OCI-LY1 (cell line): ENCODE measurements around the gene TRUB2.

ENCODE experiments used
- EZH2 ChIP-seq: fragments of 200-600 bp; sonication (generic), shearing (Covaris generic); IDR thresholded peaks from 2 replicates; pipeline ENCODE4 v1.8.0; 2017; ENCODE audit warnings: borderline replicate concordance, mixed run types, mild to moderate bottlenecking, antibody characterized with exemption, low read length, moderate library complexity, mixed read lengths
- TF ChIP-seq, protein P1 (sequence below): fragments of 200-600 bp; sonication (generic), shearing (Covaris generic); IDR thresholded peaks from 2 replicates; pipeline ENCODE4 v1.5.1; 2017; ENCODE audit warnings: mild to moderate bottlenecking, antibody characterized with exemption, low read length, moderate library complexity, mixed read lengths

DNA sequence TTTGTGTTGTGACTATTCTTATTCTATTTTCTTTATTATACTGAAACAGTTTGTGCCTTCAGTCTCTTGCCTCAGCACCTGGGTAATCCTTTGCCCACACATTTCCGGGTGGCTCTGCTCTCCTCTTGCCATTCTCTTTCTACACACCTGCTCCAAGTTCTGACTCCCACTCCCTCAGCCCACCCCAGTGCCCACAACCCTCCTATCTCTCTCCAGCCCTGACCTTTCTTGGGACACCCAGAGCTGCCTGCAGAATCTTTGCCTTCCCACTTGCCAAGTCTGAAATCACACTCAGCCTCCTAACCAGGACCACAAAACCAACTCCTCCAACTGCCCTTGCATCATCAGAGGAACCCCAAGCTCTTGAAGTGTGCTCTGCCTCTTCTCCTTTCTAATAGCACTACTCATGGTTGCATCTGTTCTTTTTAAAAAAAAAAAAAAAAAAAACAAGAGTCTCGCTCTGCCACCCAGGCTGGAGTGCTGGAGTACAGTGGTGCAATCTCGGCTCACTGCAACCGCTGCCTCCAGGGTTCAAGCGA lies 42.1 kb downstream of the TRUB2 start:
- TF ChIP-seq, protein P1, sequence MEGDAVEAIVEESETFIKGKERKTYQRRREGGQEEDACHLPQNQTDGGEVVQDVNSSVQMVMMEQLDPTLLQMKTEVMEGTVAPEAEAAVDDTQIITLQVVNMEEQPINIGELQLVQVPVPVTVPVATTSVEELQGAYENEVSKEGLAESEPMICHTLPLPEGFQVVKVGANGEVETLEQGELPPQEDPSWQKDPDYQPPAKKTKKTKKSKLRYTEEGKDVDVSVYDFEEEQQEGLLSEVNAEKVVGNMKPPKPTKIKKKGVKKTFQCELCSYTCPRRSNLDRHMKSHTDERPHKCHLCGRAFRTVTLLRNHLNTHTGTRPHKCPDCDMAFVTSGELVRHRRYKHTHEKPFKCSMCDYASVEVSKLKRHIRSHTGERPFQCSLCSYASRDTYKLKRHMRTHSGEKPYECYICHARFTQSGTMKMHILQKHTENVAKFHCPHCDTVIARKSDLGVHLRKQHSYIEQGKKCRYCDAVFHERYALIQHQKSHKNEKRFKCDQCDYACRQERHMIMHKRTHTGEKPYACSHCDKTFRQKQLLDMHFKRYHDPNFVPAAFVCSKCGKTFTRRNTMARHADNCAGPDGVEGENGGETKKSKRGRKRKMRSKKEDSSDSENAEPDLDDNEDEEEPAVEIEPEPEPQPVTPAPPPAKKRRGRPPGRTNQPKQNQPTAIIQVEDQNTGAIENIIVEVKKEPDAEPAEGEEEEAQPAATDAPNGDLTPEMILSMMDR: no peak
- no peak for TF ChIP-seq EZH2
